H1 (cell line): ENCODE data around the gene AP1S3. TPM values are rescaled to one million over a fixed set of nuclear protein-coding genes. Genes with fewer than 3 reads are reported as not detected.

Source experiments
- HDAC6 ChIP-seq: IDR thresholded peaks from one replicate; pipeline ENCODE4 v1.7.1; 2012; ENCODE audit warnings: low read depth, mild to moderate bottlenecking, inconsistent platforms, low read length, moderate library complexity
- TAF7 ChIP-seq: optimal IDR thresholded peaks from 2 replicates; pipeline ENCODE3; 2011; ENCODE audit warnings: low read depth, mild to moderate bottlenecking, inconsistent platforms, low read length, moderate library complexity, borderline replicate concordance
- polyA plus RNA-seq, 7 experiments: library from polyadenylated mRNA; depleted of rRNA in 3 of 7; stranded (reverse) in 5 of 7; unstranded in 2 of 7; fragments of >200 nt in 5 of 7; fragments of 200-250 nt in 2 of 7; gene quantifications; 1 replicate in 5 of 7; 2 replicates in 1 of 7; 4 replicates in 1 of 7; pipeline versions ENCODE4 v1.2.1 to v1.2.3, GENCODE V29; 2011 to 2013; ENCODE audit warnings: missing spikeins in 2 of 7, mixed read lengths in 2 of 7
- total RNA-seq: library from RNA; stranded (reverse); fragmentation: NEBNext Ultra II Directional; extraction: Animal tissue kit (Norgen Biotek cat#: 25700); gene quantifications from 2 replicates; pipeline ENCODE4 v1.2.1, GENCODE V29; 2021

The AP1S3 gene
- total and polyA plus RNA-seq, 2 of the 8 experiments (the other 6 are each of a cell fraction or from before 2014, with no cell fraction given), result 3.9 to 20.2 TPM

DNA sequence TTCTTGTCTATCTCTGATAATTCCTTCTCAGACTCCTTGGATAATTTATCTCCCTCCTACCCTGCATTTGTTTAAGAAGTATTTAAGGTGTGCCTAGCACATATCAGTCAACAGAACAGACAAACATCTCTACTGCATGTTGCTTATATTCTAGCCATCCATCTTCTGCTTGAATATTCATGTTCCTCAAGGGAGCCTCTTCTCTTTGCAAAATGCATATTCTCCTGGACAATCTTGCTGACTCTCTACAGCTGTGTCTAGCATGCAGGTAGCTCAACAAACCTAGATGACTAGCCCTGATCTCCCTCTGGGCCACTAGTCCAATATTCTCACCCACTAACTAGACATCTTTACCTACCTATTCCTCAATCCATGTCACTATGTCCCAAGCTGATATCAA lies 70.0 kb downstream of the AP1S3 start (continued):
- TF ChIP-seq TAF7 (no peak), HDAC6 (no peak)
- TF ChIP-seq, all 59 proteins: peak for 0
